Skin of body (tissue), 3 donors: ENCODE data around the gene ITSN2. TPM values are rescaled to one million over a fixed set of nuclear protein-coding genes. Genes with fewer than 3 reads are reported as not detected.

ENCODE experiments used
- DNase-seq: peaks from one replicate; lab custom pipeline; 2025; lab: John Stamatoyannopoulos, UW
- small RNA-seq: library from RNA; depleted of rRNA; stranded (forward); fragments of <200 nt; gene quantifications from one replicate; pipeline ENCODE3, GENCODE V24; 2014; ENCODE audit warnings: low replicate concordance
- total RNA-seq: library from RNA; depleted of rRNA; stranded (reverse); fragments of >200 nt; gene quantifications from one replicate; pipeline ENCODE4 v1.2.3, GENCODE V29; 2014

The ITSN2 gene
- total RNA-seq, 1 donor from 2014 or later = 31.7 TPM

GRCh38 chr2:24182507-24182906 lies 177.8 kb downstream of the ITSN2 start:
- DNase-seq = no peak

- DNase-seq = no peak
Measured at GRCh38 chr2:24181849-24182248, 178.5 kb downstream of the ITSN2 start.

- no peak for DNase-seq
Measured at GRCh38 chr2:24179683-24180082, 180.7 kb downstream of the ITSN2 start.

- DNase-seq = no peak
Measured at GRCh38 chr2:24176326-24176725, 184.0 kb downstream of the ITSN2 start.

GRCh38 chr2:24175631-24176187 lies 184.6 kb downstream of the ITSN2 start:
- DNase-seq = no peak

GRCh38 chr2:24174851-24175277 lies 185.5 kb downstream of the ITSN2 start, which contains the start of gene FAM228A:
Gene FAM228A, plus strand, starts transcription at chr2:24175053. Its CDS starts 428 bp downstream, at chr2:24175481.
- no peak for DNase-seq

GRCh38 chr2:24169023-24169422 lies 191.3 kb downstream of the ITSN2 start:
- DNase-seq = no peak

- no peak for DNase-seq
Measured at GRCh38 chr2:24164416-24164973, 195.8 kb downstream of the ITSN2 start.

- DNase-seq = no peak
Measured at GRCh38 chr2:24163601-24164000, 196.7 kb downstream of the ITSN2 start.

GRCh38 chr2:24163186-24163585 lies 197.2 kb downstream of the ITSN2 start:
- DNase-seq = no peak

GRCh38 chr2:24162494-24162893 lies 197.8 kb downstream of the ITSN2 start:
- no peak for DNase-seq

- DNase-seq = no peak
Measured at GRCh38 chr2:24160761-24161160, 199.6 kb downstream of the ITSN2 start.

GRCh38 chr2:24159708-24160107 lies 200.6 kb downstream of the ITSN2 start:
- no peak for DNase-seq

- DNase-seq = no peak
Measured at GRCh38 chr2:24158131-24158530, 202.2 kb downstream of the ITSN2 start.

GRCh38 chr2:24153478-24153877 lies 206.9 kb downstream of the ITSN2 start:
- no peak for DNase-seq

Small RNA genes within 50 kb of the gene (small RNA-seq; reads per million reads assigned to genes)
- gene HMGN2P20 (not detected), gene RF00602 (not detected)

Other genes with a start within 250 kb of the ITSN2 start
- gene PFN4, start 237.2 kb downstream of the ITSN2 start, total RNA-seq = 0.49 TPM
- gene FAM228B, start 237.1 kb downstream of the ITSN2 start, total RNA-seq = 21.2 TPM
- gene FAM228A, start 185.5 kb downstream of the ITSN2 start, total RNA-seq = 0.69 TPM
- 77.2 TPM for gene NCOA1, start 130.7 kb upstream of the ITSN2 start, total RNA-seq